CD4-positive, CD25-positive, alpha-beta regulatory T cell (primary cell): ENCODE measurements around the gene ACTL8. TPM values are rescaled to one million over a fixed set of nuclear protein-coding genes. Genes with fewer than 3 reads are reported as not detected.

ENCODE experiments used
- ATAC-seq, 2 donors: fragments of 150-1000 bp; cut with Tn5 transposase; one replicate each; pipeline ENCODE4 v1.10.0; 2021; ENCODE audit warnings: low read depth in 2 of 2, moderate number of reproducible peaks in 2 of 2, moderate library complexity in 1 of 2
- DNase-seq, 3 donors: peaks; one replicate each; pipeline versions ENCODE4 v3.0.0 to v3.0.0-alpha.2; 2012 to 2022; ENCODE audit warnings: mixed read lengths in 1 of 3
- H3K27ac ChIP-seq: one replicate; pipeline ENCODE4 v1.7.0; 2013; ENCODE audit warnings: mild to moderate bottlenecking, low read length; ENCODE audit not compliant: insufficient read depth, poor library complexity, severe bottlenecking
- H3K27me3 ChIP-seq: one replicate; pipeline ENCODE4 v1.7.0; 2013; ENCODE audit warnings: low read length; ENCODE audit not compliant: control insufficient read depth, insufficient read depth
- H3K36me3 ChIP-seq: one replicate; pipeline ENCODE4 v1.7.0; 2013; ENCODE audit warnings: mild to moderate bottlenecking, low read length, moderate library complexity; ENCODE audit not compliant: control insufficient read depth, insufficient read depth
- H3K4me1 ChIP-seq: 2 replicates; pipeline ENCODE4 v1.7.0; 2013; ENCODE audit warnings: mild to moderate bottlenecking, low read length; ENCODE audit not compliant: insufficient read depth, control insufficient read depth, poor library complexity, severe bottlenecking
- H3K4me3 ChIP-seq: one replicate; pipeline ENCODE4 v1.7.0; 2013; ENCODE audit warnings: low read depth, mild to moderate bottlenecking, low read length, moderate library complexity
- H3K9me3 ChIP-seq, 2 experiments: 1 replicate in 1 of 2; 2 replicates in 1 of 2; pipeline ENCODE4 v1.7.0; 2013; ENCODE audit warnings: low read length in 2 of 2, mild to moderate bottlenecking in 1 of 2, moderate library complexity in 1 of 2; ENCODE audit not compliant: control insufficient read depth in 2 of 2
- H3K27ac Mint-ChIP-seq, 3 donors: one replicate each; pipeline ENCODE4 v1.8.0; 2020 to 2022; ENCODE audit warnings: mild to moderate bottlenecking in 3 of 3, mixed read lengths in 3 of 3, moderate library complexity in 2 of 3
- H3K27me3 Mint-ChIP-seq: one replicate; pipeline ENCODE4 v1.8.0; 2022; ENCODE audit warnings: mild to moderate bottlenecking, mixed read lengths
- H3K36me3 Mint-ChIP-seq: one replicate; pipeline ENCODE4 v1.8.0; 2020; ENCODE audit warnings: mixed read lengths
- H3K4me1 Mint-ChIP-seq, 4 donors: one replicate each; pipeline ENCODE4 v1.8.0; 2020 to 2022; ENCODE audit warnings: mixed read lengths in 4 of 4, mild to moderate bottlenecking in 1 of 4
- H3K4me3 Mint-ChIP-seq, 4 donors: one replicate each; pipeline ENCODE4 v1.8.0; 2020 to 2022; ENCODE audit warnings: mild to moderate bottlenecking in 4 of 4, mixed read lengths in 4 of 4, moderate library complexity in 3 of 4
- H3K9me3 Mint-ChIP-seq, 7 donors: one replicate each; pipeline ENCODE4 v1.8.0; 2020 to 2022; ENCODE audit warnings: mixed read lengths in 7 of 7, mild to moderate bottlenecking in 3 of 7, moderate library complexity in 2 of 7
- polyA plus RNA-seq, 4 donors: library from polyadenylated mRNA; unstranded; fragments of 300-500 nt; fragmentation: Illumina TruSeq; gene quantifications; one replicate each; pipeline ENCODE4 v1.2.3, GENCODE V29; 2021
- total RNA-seq: library from RNA; stranded (reverse); gene quantifications from one replicate; pipeline ENCODE4 v1.2.3, GENCODE V29; 2022

The ACTL8 gene
- total and polyA plus RNA-seq, 5 donors from 2014 or later: not detected

DNA sequence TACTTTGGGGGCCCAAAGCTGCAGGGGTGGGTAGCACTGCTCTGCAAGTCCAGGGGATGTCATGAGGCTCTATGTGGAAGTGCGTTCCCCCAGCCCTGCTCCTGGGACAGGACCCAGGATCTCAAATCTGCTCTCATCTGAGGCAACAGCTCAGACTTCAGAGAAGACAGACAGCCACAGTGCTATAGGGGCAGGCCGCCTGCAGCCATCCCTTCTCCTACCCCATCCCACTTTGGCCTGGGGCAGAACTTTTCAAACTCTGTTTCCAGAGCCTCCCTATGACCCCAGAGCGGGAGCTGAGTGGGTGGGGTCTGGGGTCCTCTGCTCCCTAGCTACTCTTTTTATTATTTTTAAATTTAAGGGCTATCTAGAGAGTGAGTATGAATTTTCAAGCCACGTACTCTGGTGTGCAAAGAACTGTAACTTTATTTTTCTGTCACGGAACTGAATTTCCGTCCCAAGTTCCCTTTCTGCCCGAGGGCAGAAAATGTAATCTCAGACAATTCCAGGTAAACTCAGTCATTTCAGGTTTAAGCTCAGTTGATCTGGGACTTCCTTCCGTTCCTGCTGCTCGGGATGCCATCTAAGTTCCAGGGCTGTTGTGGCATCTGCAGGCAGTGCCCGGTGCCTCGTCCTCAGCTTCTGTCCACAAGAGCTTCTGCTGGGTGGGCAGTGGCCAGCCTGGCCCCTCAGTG lies 98.3 kb downstream of the ACTL8 start:
- H3K27ac Mint-ChIP-seq: no peak overlapping the region

GRCh38 chr1:17856496-17857108 lies 101.5 kb downstream of the ACTL8 start:
- Mint-ChIP-seq H3K36me3 (no peaks in the 10 kb centered on the region), H3K9me3 (peaks cover 0 to 3% (median 0%) of the 10 kb centered on the region in 7 donors), H3K4me1 (no peaks in the 10 kb centered on the region), H3K4me3 (no peak overlapping the region), H3K27ac (no peak overlapping the region), H3K27me3 (no peaks in the 10 kb centered on the region)
- DNase-seq (no peak), ATAC-seq (no peak)
- Histone ChIP-seq H3K4me3 (no peak overlapping the region), H3K9me3 (no peaks in the 10 kb centered on the region), H3K4me1 (no peaks in the 10 kb centered on the region), H3K27me3 (no peaks in the 10 kb centered on the region), H3K27ac (no peak overlapping the region), H3K36me3 (no peaks in the 10 kb centered on the region)

More for the DNA sequence above, 98.3 kb downstream of the ACTL8 start:
- H3K9me3 ChIP-seq: no peaks in the 10 kb centered on the region
- Mint-ChIP-seq H3K4me1 (no peaks in the 10 kb centered on the region), H3K36me3 (no peaks in the 10 kb centered on the region), H3K4me3 (no peak overlapping the region), H3K9me3 (peaks cover 0 to 5% (median 2%) of the 10 kb centered on the region in 7 donors), H3K27me3 (no peaks in the 10 kb centered on the region)
- no peaks in the 10 kb centered on the region for H3K27me3 ChIP-seq
- no peaks in the 10 kb centered on the region for H3K4me1 ChIP-seq
- H3K4me3 ChIP-seq: no peak overlapping the region
- ATAC-seq: no peak
- no peak for DNase-seq
- H3K36me3 ChIP-seq: no peaks in the 10 kb centered on the region
- H3K27ac ChIP-seq: no peak overlapping the region

DNA sequence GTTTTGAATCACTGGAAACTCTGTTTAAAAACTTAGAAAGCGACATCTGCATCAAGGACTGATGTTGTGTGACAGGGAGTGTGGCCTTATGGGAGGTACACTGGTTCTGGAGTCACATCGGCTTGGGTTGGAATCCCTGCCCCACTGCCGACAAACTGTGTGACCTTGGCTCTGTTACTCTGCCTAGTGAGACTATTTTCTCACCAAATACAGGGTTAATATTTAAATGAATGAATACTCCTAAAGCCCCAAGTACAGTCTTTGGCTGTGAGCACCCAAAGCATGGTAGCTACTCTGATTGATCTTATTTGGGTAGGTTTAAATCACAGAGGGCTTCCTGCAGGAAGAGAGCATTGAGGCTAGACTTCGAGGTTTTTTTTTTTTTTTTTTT lies 102.0 kb downstream of the ACTL8 start:
- peaks cover 0 to 3% (median 0%) of the 10 kb centered on the region in 7 donors for H3K9me3 Mint-ChIP-seq
- Histone ChIP-seq H3K4me1 (no peaks in the 10 kb centered on the region), H3K27me3 (no peaks in the 10 kb centered on the region), H3K4me3 (no peak overlapping the region), H3K27ac (no peak overlapping the region), H3K36me3 (no peaks in the 10 kb centered on the region), H3K9me3 (no peaks in the 10 kb centered on the region)
- DNase-seq: no peak
- H3K4me1 Mint-ChIP-seq: no peaks in the 10 kb centered on the region
- H3K27me3 Mint-ChIP-seq: no peaks in the 10 kb centered on the region
- ATAC-seq: no peak
- no peaks in the 10 kb centered on the region for H3K36me3 Mint-ChIP-seq
- H3K27ac Mint-ChIP-seq: no peak overlapping the region
- H3K4me3 Mint-ChIP-seq: no peak overlapping the region

GRCh38 chr1:17857996-17858395 lies 102.9 kb downstream of the ACTL8 start:
- DNase-seq (no peak), ATAC-seq (no peak)
- Mint-ChIP-seq H3K27me3 (no peaks in the 10 kb centered on the region), H3K36me3 (no peaks in the 10 kb centered on the region), H3K9me3 (peaks cover 0 to 3% (median 0%) of the 10 kb centered on the region in 7 donors), H3K27ac (no peak overlapping the region), H3K4me3 (no peak overlapping the region), H3K4me1 (no peaks in the 10 kb centered on the region)
- H3K36me3 ChIP-seq: no peaks in the 10 kb centered on the region
- H3K4me3 ChIP-seq: no peak overlapping the region
- H3K4me1 ChIP-seq: no peaks in the 10 kb centered on the region
- no peaks in the 10 kb centered on the region for H3K27me3 ChIP-seq
- no peak overlapping the region for H3K27ac ChIP-seq
- H3K9me3 ChIP-seq: no peaks in the 10 kb centered on the region

- no peak overlapping the region for H3K27ac Mint-ChIP-seq
- H3K36me3 Mint-ChIP-seq: no peaks in the 10 kb centered on the region
- no peaks in the 10 kb centered on the region for H3K27me3 ChIP-seq
- ATAC-seq (no peak), DNase-seq (no peak)
- H3K9me3 ChIP-seq: no peaks in the 10 kb centered on the region
- H3K4me1 ChIP-seq: no peaks in the 10 kb centered on the region
- H3K27ac ChIP-seq: no peak overlapping the region
- no peaks in the 10 kb centered on the region for H3K4me1 Mint-ChIP-seq
- H3K4me3 ChIP-seq: no peak overlapping the region
- no peaks in the 10 kb centered on the region for H3K27me3 Mint-ChIP-seq
- H3K4me3 Mint-ChIP-seq: peak overlapping the region in 1 of 4 donors; percentile 48
- H3K36me3 ChIP-seq: no peaks in the 10 kb centered on the region
- H3K9me3 Mint-ChIP-seq: peaks cover 0 to 2% (median 2%) of the 10 kb centered on the region in 7 donors
Observed at GRCh38 chr1:17860812-17861211, 105.7 kb downstream of the ACTL8 start.

DNA sequence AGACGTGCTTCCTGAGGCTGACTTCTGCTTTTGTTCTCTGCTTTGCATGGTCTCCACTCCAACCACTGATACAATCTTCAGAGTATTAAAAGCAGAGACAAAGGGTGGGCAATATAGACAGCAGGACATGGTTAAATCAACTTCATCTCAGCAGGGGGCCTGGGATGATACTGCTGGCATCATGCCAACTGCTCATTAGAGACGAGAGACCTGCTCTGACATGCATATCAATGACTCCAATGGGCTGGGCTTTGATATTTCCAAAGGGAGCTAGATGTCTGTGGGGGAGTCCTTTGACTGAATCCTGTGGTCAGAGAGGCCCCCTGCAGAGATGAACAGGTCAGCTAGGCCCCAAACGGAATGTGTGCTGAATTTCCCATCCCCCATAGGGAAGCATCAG lies 106.6 kb downstream of the ACTL8 start:
- no peak overlapping the region for H3K4me3 ChIP-seq
- no peaks in the 10 kb centered on the region for H3K27me3 ChIP-seq
- no peaks in the 10 kb centered on the region for H3K4me1 Mint-ChIP-seq
- H3K9me3 ChIP-seq: no peaks in the 10 kb centered on the region
- H3K27ac Mint-ChIP-seq: peak overlapping the region in 1 of 3 donors; percentile 23
- no peaks in the 10 kb centered on the region for H3K27me3 Mint-ChIP-seq
- H3K9me3 Mint-ChIP-seq: peaks cover 0 to 2% (median 0%) of the 10 kb centered on the region in 7 donors
- ATAC-seq (no peak), DNase-seq (no peak)
- H3K36me3 Mint-ChIP-seq: no peaks in the 10 kb centered on the region
- no peak overlapping the region for H3K27ac ChIP-seq
- no peaks in the 10 kb centered on the region for H3K4me1 ChIP-seq
- no peak overlapping the region for H3K4me3 Mint-ChIP-seq
- no peaks in the 10 kb centered on the region for H3K36me3 ChIP-seq

GRCh38 chr1:17862121-17862520 lies 107.0 kb downstream of the ACTL8 start:
- DNase-seq: no peak
- Mint-ChIP-seq H3K27me3 (no peaks in the 10 kb centered on the region), H3K4me3 (no peak overlapping the region), H3K27ac (no peak overlapping the region), H3K36me3 (no peaks in the 10 kb centered on the region), H3K4me1 (no peaks in the 10 kb centered on the region), H3K9me3 (peaks cover 0 to 2% (median 0%) of the 10 kb centered on the region in 7 donors)
- H3K4me3 ChIP-seq: no peak overlapping the region
- H3K4me1 ChIP-seq: no peaks in the 10 kb centered on the region
- no peaks in the 10 kb centered on the region for H3K9me3 ChIP-seq
- no peak overlapping the region for H3K27ac ChIP-seq
- H3K36me3 ChIP-seq: no peaks in the 10 kb centered on the region
- ATAC-seq: no peak
- H3K27me3 ChIP-seq: no peaks in the 10 kb centered on the region
